ENCODE measurements around the gene RFTN2.
"Not testable (repeated sequence)": the region's sequence is repeated elsewhere in the genome, so short reads cannot be mapped to it uniquely, and the experiment has no call there.

The RFTN2 gene

GRCh38 chr2:197598450-197598849 is 76.9 kb downstream of the RFTN2 start:
- Histone ChIP-seq H3K4me1 (ENCODE audit: insufficient read depth, insufficient read length) (no peaks in the 10 kb centered on the region), H3K9ac (ENCODE audit: insufficient read length, low read depth) (no peak overlapping the region), H3K27me3 (ENCODE audit: insufficient read depth, insufficient read length) (no peaks in the 10 kb centered on the region), H3K4me3 (ENCODE audit: insufficient read length, low read depth) (no peak overlapping the region), H3K9me3 (ENCODE audit: insufficient read depth, low read length) (no peaks in the 10 kb centered on the region), H3K36me3 (ENCODE audit: insufficient read depth, insufficient read length, low read length) (no peaks in the 10 kb centered on the region)
- TF ChIP-seq SUZ12 (IDR thresholded peaks at IDR 0.05; ENCODE audit: extremely low read depth, insufficient read depth, insufficient read length) = no peak
- no peak for TF ChIP-seq YY1 (IDR thresholded peaks at IDR 0.05; ENCODE audit: insufficient read depth, insufficient read length)
- TF ChIP-seq ZNF274 (IDR thresholded peaks at IDR 0.05; ENCODE audit: low read depth, low read length) = no peak
- no peak for DNase-seq (ENCODE audit: low read depth, low spot score)

GRCh38 chr2:197597166-197597565 is 78.2 kb downstream of the RFTN2 start:
- Histone ChIP-seq H3K4me1 (ENCODE audit: insufficient read depth, insufficient read length) (no peaks in the 10 kb centered on the region), H3K36me3 (ENCODE audit: insufficient read depth, insufficient read length, low read length) (no peaks in the 10 kb centered on the region), H3K9me3 (ENCODE audit: insufficient read depth, low read length) (no peaks in the 10 kb centered on the region), H3K27me3 (ENCODE audit: insufficient read depth, insufficient read length) (no peaks in the 10 kb centered on the region), H3K4me3 (ENCODE audit: insufficient read length, low read depth) (no peak overlapping the region), H3K9ac (ENCODE audit: insufficient read length, low read depth) (no peak overlapping the region)
- no peak for DNase-seq (ENCODE audit: low read depth, low spot score)
- TF ChIP-seq YY1 (IDR thresholded peaks at IDR 0.05; ENCODE audit: insufficient read depth, insufficient read length) (no peak), SUZ12 (IDR thresholded peaks at IDR 0.05; ENCODE audit: extremely low read depth, insufficient read depth, insufficient read length) (no peak), ZNF274 (IDR thresholded peaks at IDR 0.05; ENCODE audit: low read depth, low read length) (no peak)

- no peaks in the 10 kb centered on the region for H3K27me3 ChIP-seq (ENCODE audit: insufficient read depth, insufficient read length)
- H3K9ac ChIP-seq (ENCODE audit: insufficient read length, low read depth) = no peak overlapping the region
- no peak overlapping the region for H3K4me3 ChIP-seq (ENCODE audit: insufficient read length, low read depth)
- DNase-seq (ENCODE audit: low read depth, low spot score) = no peak
- TF ChIP-seq YY1 (IDR thresholded peaks at IDR 0.05; ENCODE audit: insufficient read depth, insufficient read length) = no peak
- no peak for TF ChIP-seq SUZ12 (IDR thresholded peaks at IDR 0.05; ENCODE audit: extremely low read depth, insufficient read depth, insufficient read length)
- no peak for TF ChIP-seq ZNF274 (IDR thresholded peaks at IDR 0.05; ENCODE audit: low read depth, low read length)
- no peaks in the 10 kb centered on the region for H3K36me3 ChIP-seq (ENCODE audit: insufficient read depth, insufficient read length, low read length)
- no peaks in the 10 kb centered on the region for H3K4me1 ChIP-seq (ENCODE audit: insufficient read depth, insufficient read length)
- peaks cover 2% of the 10 kb centered on the region; the same call in 1 of the 2 replicates for H3K9me3 ChIP-seq (ENCODE audit: insufficient read depth, low read length)
Observed at GRCh38 chr2:197596766-197597165, 78.6 kb downstream of the RFTN2 start.

- DNase-seq (ENCODE audit: low read depth, low spot score) = no peak
- Histone ChIP-seq H3K9ac (ENCODE audit: insufficient read length, low read depth) (no peak overlapping the region), H3K4me3 (ENCODE audit: insufficient read length, low read depth) (no peak overlapping the region), H3K27me3 (ENCODE audit: insufficient read depth, insufficient read length) (no peaks in the 10 kb centered on the region), H3K36me3 (ENCODE audit: insufficient read depth, insufficient read length, low read length) (no peaks in the 10 kb centered on the region), H3K9me3 (ENCODE audit: insufficient read depth, low read length) (peaks cover 16% of the 10 kb centered on the region; the same call in 1 of the 2 replicates), H3K4me1 (ENCODE audit: insufficient read depth, insufficient read length) (no peaks in the 10 kb centered on the region)
- no peak for TF ChIP-seq SUZ12 (IDR thresholded peaks at IDR 0.05; ENCODE audit: extremely low read depth, insufficient read depth, insufficient read length)
- no peak for TF ChIP-seq YY1 (IDR thresholded peaks at IDR 0.05; ENCODE audit: insufficient read depth, insufficient read length)
- TF ChIP-seq ZNF274 (IDR thresholded peaks at IDR 0.05; ENCODE audit: low read depth, low read length) = no peak
Observed at GRCh38 chr2:197591339-197592072, 83.9 kb downstream of the RFTN2 start.

GRCh38 chr2:197587255-197587654 is 88.1 kb downstream of the RFTN2 start:
- H3K36me3 ChIP-seq (ENCODE audit: insufficient read depth, insufficient read length, low read length); DNase-seq (ENCODE audit: low read depth, low spot score); H3K9ac ChIP-seq (ENCODE audit: insufficient read length, low read depth); H3K27me3 ChIP-seq (ENCODE audit: insufficient read depth, insufficient read length); H3K4me1 ChIP-seq (ENCODE audit: insufficient read depth, insufficient read length); H3K4me3 ChIP-seq (ENCODE audit: insufficient read length, low read depth): not testable (repeated sequence)
- peaks cover 33% of the 10 kb centered on the region; the same call in 1 of the 2 replicates for H3K9me3 ChIP-seq (ENCODE audit: insufficient read depth, low read length)

GRCh38 chr2:197580166-197580565 is 95.2 kb downstream of the RFTN2 start:
- not testable (repeated sequence) for H3K4me1 ChIP-seq (ENCODE audit: insufficient read depth, insufficient read length); H3K4me3 ChIP-seq (ENCODE audit: insufficient read length, low read depth); H3K36me3 ChIP-seq (ENCODE audit: insufficient read depth, insufficient read length, low read length); H3K9ac ChIP-seq (ENCODE audit: insufficient read length, low read depth); DNase-seq (ENCODE audit: low read depth, low spot score); H3K27me3 ChIP-seq (ENCODE audit: insufficient read depth, insufficient read length)
- peaks cover 40% of the 10 kb centered on the region for H3K9me3 ChIP-seq (ENCODE audit: insufficient read depth, low read length)

- not testable (repeated sequence) for H3K27me3 ChIP-seq (ENCODE audit: insufficient read depth, insufficient read length); H3K36me3 ChIP-seq (ENCODE audit: insufficient read depth, insufficient read length, low read length); H3K4me1 ChIP-seq (ENCODE audit: insufficient read depth, insufficient read length); H3K9ac ChIP-seq (ENCODE audit: insufficient read length, low read depth); H3K4me3 ChIP-seq (ENCODE audit: insufficient read length, low read depth)
- H3K9me3 ChIP-seq (ENCODE audit: insufficient read depth, low read length) = peaks cover 53% of the 10 kb centered on the region
- peak; percentile 25 for DNase-seq (ENCODE audit: low read depth, low spot score)
Observed at GRCh38 chr2:197578294-197578693, 97.1 kb downstream of the RFTN2 start.

GRCh38 chr2:197577446-197577845 is 97.9 kb downstream of the RFTN2 start:
- Histone ChIP-seq H3K4me3 (ENCODE audit: insufficient read length, low read depth) (no peak overlapping the region), H3K36me3 (ENCODE audit: insufficient read depth, insufficient read length, low read length) (peaks cover 2% of the 10 kb centered on the region), H3K27me3 (ENCODE audit: insufficient read depth, insufficient read length) (no peaks in the 10 kb centered on the region), H3K9ac (ENCODE audit: insufficient read length, low read depth) (no peak overlapping the region), H3K9me3 (ENCODE audit: insufficient read depth, low read length) (peaks cover 53% of the 10 kb centered on the region), H3K4me1 (ENCODE audit: insufficient read depth, insufficient read length) (no peaks in the 10 kb centered on the region)
- no peak for DNase-seq (ENCODE audit: low read depth, low spot score)
- TF ChIP-seq ZNF274 (IDR thresholded peaks at IDR 0.05; ENCODE audit: low read depth, low read length) = no peak
- TF ChIP-seq SUZ12 (IDR thresholded peaks at IDR 0.05; ENCODE audit: extremely low read depth, insufficient read depth, insufficient read length) = no peak
